Loucy (cell line): ENCODE results near the gene DVL2.

Source experiments
- H2AFZ ChIP-seq: fragments of 200-600 bp; sonication (generic); 2 replicates; pipeline ENCODE4 v1.6.0; 2016; ENCODE audit warnings: antibody characterized with exemption, mild to moderate bottlenecking, low read length, moderate library complexity
- H3F3A ChIP-seq: fragments of 200-600 bp; 2 replicates; pipeline ENCODE4 v1.6.0; 2016; ENCODE audit warnings: antibody characterized with exemption, low read depth, mild to moderate bottlenecking
- H3K27me3 ChIP-seq: fragments of 200-600 bp; sonication (generic); 2 replicates; pipeline ENCODE4 v1.6.1; 2014; ENCODE audit warnings: low read length, mild to moderate bottlenecking; ENCODE audit not compliant: insufficient read depth, poor library complexity, severe bottlenecking
- H3K36me3 ChIP-seq: fragments of 200-600 bp; sonication (generic); 2 replicates; pipeline ENCODE4 v1.6.1; 2016; ENCODE audit warnings: low read length; ENCODE audit not compliant: insufficient read depth
- H3K4me1 ChIP-seq: fragments of 200-600 bp; sonication (generic); 2 replicates; pipeline ENCODE4 v1.5.1; 2014; ENCODE audit warnings: low read length, mild to moderate bottlenecking; ENCODE audit not compliant: insufficient read depth, poor library complexity, severe bottlenecking
- H3K4me2 ChIP-seq: fragments of 200-600 bp; sonication (generic); 2 replicates; pipeline ENCODE4 v1.6.0; 2014; ENCODE audit warnings: antibody characterized with exemption, low read length, low read depth, mild to moderate bottlenecking; ENCODE audit not compliant: poor library complexity, severe bottlenecking
- H3K4me3 ChIP-seq: fragments of 200-600 bp; sonication (generic); 2 replicates; pipeline ENCODE4 v1.5.1; 2014; ENCODE audit warnings: low read length, mild to moderate bottlenecking, mixed read lengths; ENCODE audit not compliant: poor library complexity, severe bottlenecking
- H3K79me2 ChIP-seq: fragments of 200-600 bp; sonication (generic); 2 replicates; pipeline ENCODE4 v1.6.1; 2014; ENCODE audit warnings: low read length; ENCODE audit not compliant: insufficient read depth
- H3K9ac ChIP-seq: fragments of 200-600 bp; sonication (generic); 2 replicates; pipeline ENCODE4 v1.6.0; 2014; ENCODE audit warnings: mild to moderate bottlenecking, low read depth, low read length, moderate library complexity; ENCODE audit not compliant: poor library complexity, severe bottlenecking
- H3K9me2 ChIP-seq: fragments of 200-600 bp; sonication (generic); replicated peaks from 2 replicates; pipeline ENCODE4 v1.6.1; 2016; ENCODE audit warnings: low read depth, low read length, mixed read lengths
- H3K9me3 ChIP-seq: fragments of 200-600 bp; sonication (generic); 2 replicates; pipeline ENCODE4 v1.6.1; 2014; ENCODE audit warnings: mild to moderate bottlenecking, antibody characterized with exemption, low read length, low read depth; ENCODE audit not compliant: insufficient read depth
- H4K20me1 ChIP-seq: fragments of 200-600 bp; sonication (generic); 2 replicates; pipeline ENCODE4 v1.6.0; 2014; ENCODE audit warnings: antibody characterized with exemption, low read length, mild to moderate bottlenecking; ENCODE audit not compliant: insufficient read depth, poor library complexity, severe bottlenecking
- EZH2phosphoT487 ChIP-seq: fragments of 200-600 bp; IDR thresholded peaks from 2 replicates; pipeline ENCODE4 v1.6.1; 2018; ENCODE audit warnings: antibody characterized with exemption, mild to moderate bottlenecking, moderate library complexity, borderline replicate concordance
- TF ChIP-seq, protein P1 (sequence below): fragments of 200-600 bp; sonication (generic); conservative IDR thresholded peaks from 2 replicates; pipeline ENCODE4 v1.5.1; 2014; ENCODE audit warnings: mild to moderate bottlenecking, antibody characterized with exemption, low read length

DVL2 gene

DNA sequence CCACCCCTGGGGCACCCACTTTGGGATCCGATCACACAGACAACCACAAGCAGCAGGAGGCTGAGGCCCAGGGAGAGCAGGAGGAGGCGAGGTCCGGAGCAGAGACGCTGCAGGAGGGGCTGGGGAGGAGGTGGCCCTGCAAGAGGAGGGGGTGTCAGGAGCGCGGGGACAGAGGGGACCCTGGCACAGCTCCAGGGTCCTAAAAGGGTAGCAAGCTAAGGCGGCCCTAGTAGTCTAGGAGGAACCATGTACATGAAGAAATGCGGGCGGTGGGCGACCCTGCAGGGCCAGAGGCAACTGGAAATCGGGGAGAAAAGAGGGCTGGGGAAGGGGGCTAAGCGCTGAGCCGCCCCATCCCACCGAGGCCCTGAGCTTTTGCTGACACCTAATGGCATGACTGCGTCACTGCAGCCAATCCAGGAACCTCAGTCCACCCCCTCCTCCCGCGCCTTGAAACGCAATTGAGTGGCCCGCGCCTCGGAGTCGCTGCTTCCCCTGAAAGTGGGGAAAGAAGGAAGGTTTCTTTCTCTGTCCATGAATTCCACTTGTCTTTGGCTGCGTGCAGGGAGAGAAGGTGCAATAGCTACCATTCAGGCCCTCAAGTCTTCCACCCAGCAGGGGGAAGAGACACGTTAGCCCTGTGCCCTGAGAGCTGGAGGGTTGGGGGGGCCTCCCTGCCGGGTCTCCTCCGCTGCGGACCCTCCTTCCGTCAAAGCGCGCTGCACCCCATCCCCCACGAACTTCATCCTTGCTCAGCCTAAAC lies 56.9 kb downstream of the DVL2 start:
- peak overlapping the region; percentile 95 for H3K4me2 ChIP-seq
- no peaks in the 10 kb centered on the region for H3K79me2 ChIP-seq
- H3K9ac ChIP-seq = peak overlapping the region; percentile 67
- H2AFZ ChIP-seq = peak overlapping the region; percentile 96
- H3K9me3 ChIP-seq = no peaks in the 10 kb centered on the region
- no peaks in the 10 kb centered on the region for H3F3A ChIP-seq
- TF ChIP-seq, protein P1, sequence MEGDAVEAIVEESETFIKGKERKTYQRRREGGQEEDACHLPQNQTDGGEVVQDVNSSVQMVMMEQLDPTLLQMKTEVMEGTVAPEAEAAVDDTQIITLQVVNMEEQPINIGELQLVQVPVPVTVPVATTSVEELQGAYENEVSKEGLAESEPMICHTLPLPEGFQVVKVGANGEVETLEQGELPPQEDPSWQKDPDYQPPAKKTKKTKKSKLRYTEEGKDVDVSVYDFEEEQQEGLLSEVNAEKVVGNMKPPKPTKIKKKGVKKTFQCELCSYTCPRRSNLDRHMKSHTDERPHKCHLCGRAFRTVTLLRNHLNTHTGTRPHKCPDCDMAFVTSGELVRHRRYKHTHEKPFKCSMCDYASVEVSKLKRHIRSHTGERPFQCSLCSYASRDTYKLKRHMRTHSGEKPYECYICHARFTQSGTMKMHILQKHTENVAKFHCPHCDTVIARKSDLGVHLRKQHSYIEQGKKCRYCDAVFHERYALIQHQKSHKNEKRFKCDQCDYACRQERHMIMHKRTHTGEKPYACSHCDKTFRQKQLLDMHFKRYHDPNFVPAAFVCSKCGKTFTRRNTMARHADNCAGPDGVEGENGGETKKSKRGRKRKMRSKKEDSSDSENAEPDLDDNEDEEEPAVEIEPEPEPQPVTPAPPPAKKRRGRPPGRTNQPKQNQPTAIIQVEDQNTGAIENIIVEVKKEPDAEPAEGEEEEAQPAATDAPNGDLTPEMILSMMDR = peak; percentile 80
- no peak for TF ChIP-seq EZH2phosphoT487
- H3K4me1 ChIP-seq = peaks cover 12% of the 10 kb centered on the region
- H3K9me2 ChIP-seq = no peaks in the 10 kb centered on the region
- H3K4me3 ChIP-seq = peak overlapping the region; percentile 78
- no peaks in the 10 kb centered on the region for H4K20me1 ChIP-seq
- no peaks in the 10 kb centered on the region for H3K27me3 ChIP-seq
- no peaks in the 10 kb centered on the region for H3K36me3 ChIP-seq

DNA sequence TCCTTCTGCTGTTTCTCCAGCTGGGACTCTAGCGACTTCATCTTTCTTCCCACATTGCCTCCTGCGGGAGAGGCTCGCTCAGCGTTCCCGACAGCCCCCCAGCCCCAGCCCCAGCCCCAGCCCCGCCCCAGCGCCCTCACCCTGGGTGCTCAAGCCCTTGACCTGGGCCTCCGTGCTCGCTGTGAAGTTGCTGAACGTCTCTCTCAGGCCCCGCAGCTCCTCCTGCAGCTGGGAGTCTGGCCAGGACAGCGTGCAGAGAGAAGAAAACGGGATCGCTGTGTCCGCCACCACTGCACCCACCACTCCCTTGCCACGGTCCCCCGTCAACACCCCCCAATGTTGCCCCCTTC lies 57.5 kb downstream of the DVL2 start:
- Histone ChIP-seq H3K4me1 (peaks cover 12% of the 10 kb centered on the region), H3K9ac (no peak overlapping the region), H3K4me2 (peak overlapping the region; percentile 95), H3K79me2 (no peaks in the 10 kb centered on the region), H3F3A (no peaks in the 10 kb centered on the region), H4K20me1 (no peaks in the 10 kb centered on the region), H3K9me3 (no peaks in the 10 kb centered on the region), H2AFZ (peak overlapping the region; percentile 96), H3K9me2 (no peaks in the 10 kb centered on the region), H3K27me3 (no peaks in the 10 kb centered on the region), H3K4me3 (no peak overlapping the region), H3K36me3 (no peaks in the 10 kb centered on the region)
- TF ChIP-seq, protein P1 = no peak
- TF ChIP-seq EZH2phosphoT487 = no peak

DNA sequence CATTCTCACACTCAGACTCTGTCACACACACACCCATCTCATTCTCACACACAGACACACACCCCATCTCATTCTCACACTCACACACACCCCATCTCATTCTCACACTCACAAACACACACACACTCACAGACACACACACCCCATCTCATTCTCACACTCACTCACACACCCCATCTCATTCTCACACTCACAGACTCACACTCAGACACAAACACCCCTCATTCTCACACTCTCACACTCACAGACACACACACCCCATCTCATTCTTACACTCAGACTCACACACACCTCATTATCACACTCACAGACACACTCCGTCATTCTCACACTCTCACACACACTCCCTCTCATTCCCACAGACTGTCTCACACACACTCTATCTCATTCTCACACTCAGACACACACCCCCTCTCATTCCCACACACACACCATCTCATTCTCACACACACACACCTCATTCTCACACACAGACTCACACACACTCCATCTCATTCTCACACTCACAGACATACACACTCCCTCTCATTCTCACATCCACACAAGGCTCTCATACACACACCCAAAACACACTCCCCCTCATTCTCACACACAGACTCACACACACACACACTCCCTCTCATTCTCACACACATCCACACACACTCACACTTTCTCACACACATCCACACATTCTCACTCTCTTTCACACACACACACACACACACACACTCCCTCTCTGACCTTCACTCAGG lies 58.0 kb downstream of the DVL2 start:
- H3K27me3 ChIP-seq = no peaks in the 10 kb centered on the region
- peaks cover 12% of the 10 kb centered on the region for H3K4me1 ChIP-seq
- no peak overlapping the region for H2AFZ ChIP-seq
- no peak overlapping the region for H3K9ac ChIP-seq
- H3K4me2 ChIP-seq = no peak overlapping the region
- H3K79me2 ChIP-seq = no peaks in the 10 kb centered on the region
- H3F3A ChIP-seq = no peaks in the 10 kb centered on the region
- no peak overlapping the region for H3K4me3 ChIP-seq
- H3K9me3 ChIP-seq = no peaks in the 10 kb centered on the region
- H3K9me2 ChIP-seq = no peaks in the 10 kb centered on the region
- H4K20me1 ChIP-seq = no peaks in the 10 kb centered on the region
- TF ChIP-seq EZH2phosphoT487 = no peak
- TF ChIP-seq, protein P1 = no peak
- no peaks in the 10 kb centered on the region for H3K36me3 ChIP-seq
